ENCODE results near the gene ELP1. TPM values are rescaled to one million over a fixed set of nuclear protein-coding genes. Genes with fewer than 3 reads are reported as not detected.

The ELP1 gene
- total and polyA plus RNA-seq, 2 donors (not counting 3 experiments of a cell fraction or from before 2014, with no cell fraction given), result 12.6 to 21.8 TPM

GRCh38 chr9:108919517-108919916, 14.4 kb downstream of the ELP1 start:
- BruUV-seq (replicated peaks), result no TSS peak
- Histone ChIP-seq H3K9me1 (replicated peaks; ENCODE audit: control insufficient read depth, extremely low read depth, insufficient read depth, low read length) (no peaks in the 10 kb centered on the region), H3K4me3 (replicated peaks in 1 of 3; ENCODE audit: insufficient read depth in 1 of 3, low read depth in 1 of 3, low read length in 3 of 3) (no peak overlapping the region), H3K36me3 (ENCODE audit: control insufficient read depth in 2 of 2, extremely low read depth in 1 of 2, insufficient read depth in 2 of 2, low read length in 2 of 2) (peaks cover 0 to 13% of the 10 kb centered on the region in 2 experiments), H3K4me2 (ENCODE audit: insufficient read depth, low read length) (no peak overlapping the region), H3K27ac (ENCODE audit: insufficient read depth, low read depth, low read length) (no peak overlapping the region), H3K9me3 (replicated peaks; ENCODE audit: control insufficient read depth, insufficient read depth, low read length) (no peaks in the 10 kb centered on the region), H2AFZ (ENCODE audit: low read depth, low read length) (no peak overlapping the region), H3K9ac (replicated peaks; ENCODE audit: extremely low read depth, insufficient read depth, low read length) (no peak overlapping the region), H3K79me2 (ENCODE audit: control insufficient read depth, insufficient read depth, low read length) (no peaks in the 10 kb centered on the region), H3K27me3 (ENCODE audit: control insufficient read depth in 2 of 2, insufficient read depth in 2 of 2, low read length in 2 of 2) (no peaks in the 10 kb centered on the region), H4K20me1 (replicated peaks; ENCODE audit: control insufficient read depth, extremely low read depth, insufficient read depth, low read length) (no peaks in the 10 kb centered on the region), H3K4me1 (ENCODE audit: control insufficient read depth, extremely low read depth, insufficient read depth, low read length) (no peaks in the 10 kb centered on the region)
- no peak for TF ChIP-seq POLR2A (IDR thresholded peaks at IDR 0.05; ENCODE audit: low read depth, low read length)
- dilution Hi-C loops (cut with MboI; ENCODE audit: extremely low pct_ligation_motif_present, low sequenced_read_pairs) (no loop called here), intact Hi-C loops (cut with micrococcal nuclease) (no loop called here)
- POLR2A ChIA-PET, result no interaction called here
- CTCF ChIA-PET, result interaction anchor here (0.6 to 1.8 kb wide), 3 partner anchors 24 to 265 kb away, joined by 3 to 5 read pairs (median 3); no protein-coding TSS in a partner anchor
- DNase-seq (ENCODE audit: low read depth, low spot score) (no peak), FAIRE-seq (no peak)

DNA sequence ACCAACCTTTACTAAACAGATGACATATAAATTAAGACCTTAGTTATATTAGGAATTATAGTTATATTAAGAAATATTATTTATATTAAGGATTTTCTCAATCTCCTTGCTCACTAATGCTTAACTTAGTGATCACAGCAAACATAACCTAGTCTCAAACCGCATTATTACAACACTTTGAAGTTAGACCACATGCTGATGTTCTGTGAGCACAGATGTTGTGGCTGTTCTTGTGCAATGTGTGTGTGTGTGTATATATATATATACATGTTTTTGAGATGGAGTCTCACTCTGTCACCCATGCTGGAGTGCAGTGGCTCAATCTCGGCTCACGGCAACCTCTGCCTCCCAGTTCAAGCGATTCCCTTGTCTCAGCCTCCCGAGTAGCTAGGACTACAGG, 20.5 kb downstream of the ELP1 start:
- peaks cover 9 to 14% of the 10 kb centered on the region in 2 experiments for H3K36me3 ChIP-seq (ENCODE audit: control insufficient read depth in 2 of 2, extremely low read depth in 1 of 2, insufficient read depth in 2 of 2, low read length in 2 of 2)
- TF ChIP-seq POLR2AphosphoS5 (IDR thresholded peaks at IDR 0.05; ENCODE audit: insufficient read depth, low read depth, low read length) (no peak), EZH2 (IDR thresholded peaks at IDR 0.05; ENCODE audit: borderline replicate concordance, low read depth, low read length, severe bottlenecking) (no peak), MYC (IDR thresholded peaks at IDR 0.05; ENCODE audit: low read depth, low read length) (no peak), GATA2 (IDR thresholded peaks at IDR 0.05; ENCODE audit: insufficient read depth, insufficient read length, low read depth, low read length) (no peak), JUN (IDR thresholded peaks at IDR 0.05; ENCODE audit: borderline replicate concordance, insufficient read depth, insufficient read length, low read depth) (no peak), POLR2A (IDR thresholded peaks at IDR 0.05; ENCODE audit: low read depth, low read length) (no peak), MAX (IDR thresholded peaks at IDR 0.05; ENCODE audit: insufficient read depth, insufficient read length) (no peak), FOS (IDR thresholded peaks at IDR 0.05; ENCODE audit: borderline replicate concordance, insufficient read depth, low read length) (no peak)
- TF ChIP-seq, protein P1, sequence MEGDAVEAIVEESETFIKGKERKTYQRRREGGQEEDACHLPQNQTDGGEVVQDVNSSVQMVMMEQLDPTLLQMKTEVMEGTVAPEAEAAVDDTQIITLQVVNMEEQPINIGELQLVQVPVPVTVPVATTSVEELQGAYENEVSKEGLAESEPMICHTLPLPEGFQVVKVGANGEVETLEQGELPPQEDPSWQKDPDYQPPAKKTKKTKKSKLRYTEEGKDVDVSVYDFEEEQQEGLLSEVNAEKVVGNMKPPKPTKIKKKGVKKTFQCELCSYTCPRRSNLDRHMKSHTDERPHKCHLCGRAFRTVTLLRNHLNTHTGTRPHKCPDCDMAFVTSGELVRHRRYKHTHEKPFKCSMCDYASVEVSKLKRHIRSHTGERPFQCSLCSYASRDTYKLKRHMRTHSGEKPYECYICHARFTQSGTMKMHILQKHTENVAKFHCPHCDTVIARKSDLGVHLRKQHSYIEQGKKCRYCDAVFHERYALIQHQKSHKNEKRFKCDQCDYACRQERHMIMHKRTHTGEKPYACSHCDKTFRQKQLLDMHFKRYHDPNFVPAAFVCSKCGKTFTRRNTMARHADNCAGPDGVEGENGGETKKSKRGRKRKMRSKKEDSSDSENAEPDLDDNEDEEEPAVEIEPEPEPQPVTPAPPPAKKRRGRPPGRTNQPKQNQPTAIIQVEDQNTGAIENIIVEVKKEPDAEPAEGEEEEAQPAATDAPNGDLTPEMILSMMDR (IDR thresholded peaks at IDR 0.05; ENCODE audit: extremely low read depth in 1 of 2, insufficient read depth in 1 of 2, low read depth in 1 of 2, low read length in 2 of 2), result no peak
- no TSS peak for BruUV-seq (replicated peaks)
- H2AFZ ChIP-seq (ENCODE audit: low read depth, low read length), result no peak overlapping the region
- no peaks in the 10 kb centered on the region for H3K79me2 ChIP-seq (ENCODE audit: control insufficient read depth, insufficient read depth, low read length)
- H3K9ac ChIP-seq (replicated peaks; ENCODE audit: extremely low read depth, insufficient read depth, low read length), result no peak overlapping the region
- POLR2A ChIA-PET, result no interaction called here
- H3K27ac ChIP-seq (ENCODE audit: insufficient read depth, low read depth, low read length), result no peak overlapping the region
- no peak overlapping the region for H3K4me2 ChIP-seq (ENCODE audit: insufficient read depth, low read length)
- no peaks in the 10 kb centered on the region for H3K27me3 ChIP-seq (ENCODE audit: control insufficient read depth in 2 of 2, insufficient read depth in 2 of 2, low read length in 2 of 2)
- H3K9me1 ChIP-seq (replicated peaks; ENCODE audit: control insufficient read depth, extremely low read depth, insufficient read depth, low read length), result no peaks in the 10 kb centered on the region
- H3K9me3 ChIP-seq (replicated peaks; ENCODE audit: control insufficient read depth, insufficient read depth, low read length), result no peaks in the 10 kb centered on the region
- no peak for FAIRE-seq
- DNase-seq (ENCODE audit: low read depth, low spot score), result no peak
- no peak overlapping the region for H3K4me3 ChIP-seq (replicated peaks in 1 of 3; ENCODE audit: insufficient read depth in 1 of 3, low read depth in 1 of 3, low read length in 3 of 3)
- CTCF ChIA-PET, result no interaction called here
- intact Hi-C loops (cut with micrococcal nuclease), result no loop called here
- H4K20me1 ChIP-seq (replicated peaks; ENCODE audit: control insufficient read depth, extremely low read depth, insufficient read depth, low read length), result no peaks in the 10 kb centered on the region
- H3K4me1 ChIP-seq (ENCODE audit: control insufficient read depth, extremely low read depth, insufficient read depth, low read length), result no peaks in the 10 kb centered on the region
- dilution Hi-C loops (cut with MboI; ENCODE audit: extremely low pct_ligation_motif_present, low sequenced_read_pairs), result no loop called here

All from endothelial cell of umbilical vein (primary cell).